ENCODE measurements around the gene OPA3.

- TF ChIP-seq CTCF (IDR thresholded peaks at IDR 0.05 in 2 of 3, conservative IDR thresholded peaks at IDR 0.05 in 1 of 3; ENCODE audit: borderline replicate concordance in 1 of 3, insufficient read depth in 1 of 3, low read depth in 2 of 3, low read length in 2 of 3) = no peak
- TF ChIP-seq FOSL1 (IDR thresholded peaks at IDR 0.05; ENCODE audit: low read depth) = no peak
- peak; percentile 49; the same call in 1 of the 2 replicates for TF ChIP-seq SIN3A (IDR thresholded peaks at IDR 0.05; ENCODE audit: low read depth)
These were observed 88.2 kb downstream of the OPA3 start for GRCh38 chr19:45496349-45496953.
